ENCODE measurements around the gene NTN1.

DNA sequence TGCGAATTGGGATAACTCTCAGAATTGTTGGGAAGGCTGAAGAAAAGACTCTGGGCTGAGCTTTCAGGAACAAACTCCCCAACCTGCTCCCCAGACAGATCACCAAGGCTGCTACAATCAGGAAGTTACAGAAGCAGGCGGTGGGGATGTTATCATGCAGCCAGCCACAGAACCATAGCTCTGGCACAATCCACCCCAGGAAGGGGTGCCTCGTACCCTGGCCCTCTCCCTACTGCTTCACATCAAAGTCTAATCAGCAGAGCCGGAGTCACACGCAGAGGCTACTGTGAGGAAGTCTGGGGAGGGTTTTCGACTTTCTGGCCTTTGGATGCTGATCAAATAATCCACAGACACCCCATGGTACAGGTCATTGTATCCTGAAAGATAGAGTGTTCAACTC, 86.8 kb downstream of the NTN1 start:
- TF ChIP-seq EP300 (IDR thresholded peaks at IDR 0.05; ENCODE audit: low read depth): no peak
- TF ChIP-seq, protein P1, sequence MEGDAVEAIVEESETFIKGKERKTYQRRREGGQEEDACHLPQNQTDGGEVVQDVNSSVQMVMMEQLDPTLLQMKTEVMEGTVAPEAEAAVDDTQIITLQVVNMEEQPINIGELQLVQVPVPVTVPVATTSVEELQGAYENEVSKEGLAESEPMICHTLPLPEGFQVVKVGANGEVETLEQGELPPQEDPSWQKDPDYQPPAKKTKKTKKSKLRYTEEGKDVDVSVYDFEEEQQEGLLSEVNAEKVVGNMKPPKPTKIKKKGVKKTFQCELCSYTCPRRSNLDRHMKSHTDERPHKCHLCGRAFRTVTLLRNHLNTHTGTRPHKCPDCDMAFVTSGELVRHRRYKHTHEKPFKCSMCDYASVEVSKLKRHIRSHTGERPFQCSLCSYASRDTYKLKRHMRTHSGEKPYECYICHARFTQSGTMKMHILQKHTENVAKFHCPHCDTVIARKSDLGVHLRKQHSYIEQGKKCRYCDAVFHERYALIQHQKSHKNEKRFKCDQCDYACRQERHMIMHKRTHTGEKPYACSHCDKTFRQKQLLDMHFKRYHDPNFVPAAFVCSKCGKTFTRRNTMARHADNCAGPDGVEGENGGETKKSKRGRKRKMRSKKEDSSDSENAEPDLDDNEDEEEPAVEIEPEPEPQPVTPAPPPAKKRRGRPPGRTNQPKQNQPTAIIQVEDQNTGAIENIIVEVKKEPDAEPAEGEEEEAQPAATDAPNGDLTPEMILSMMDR (IDR thresholded peaks at IDR 0.05): no peak
- no peak for TF ChIP-seq POLR2AphosphoS5 (IDR thresholded peaks at IDR 0.05)
- no peak for TF ChIP-seq POLR2A (IDR thresholded peaks at IDR 0.05)
